Occipital lobe (tissue), 2 donors: Measurements from ENCODE around the gene EPS15. TPM values are rescaled to one million over a fixed set of nuclear protein-coding genes. Genes with fewer than 3 reads are reported as not detected.
"Not testable (repeated sequence)": the region's sequence is repeated elsewhere in the genome, so short reads cannot be mapped to it uniquely, and the experiment has no call there.

ENCODE experiments used
- DNase-seq: peaks from one replicate; lab custom pipeline; 2025; lab: John Stamatoyannopoulos, UW
- total RNA-seq: library from RNA; depleted of rRNA; stranded (reverse); fragments of >200 nt; gene quantifications from one replicate; pipeline ENCODE4 v1.2.3, GENCODE V29; 2014

The EPS15 gene
- total RNA-seq, 1 donor from 2014 or later = 189 TPM

DNA sequence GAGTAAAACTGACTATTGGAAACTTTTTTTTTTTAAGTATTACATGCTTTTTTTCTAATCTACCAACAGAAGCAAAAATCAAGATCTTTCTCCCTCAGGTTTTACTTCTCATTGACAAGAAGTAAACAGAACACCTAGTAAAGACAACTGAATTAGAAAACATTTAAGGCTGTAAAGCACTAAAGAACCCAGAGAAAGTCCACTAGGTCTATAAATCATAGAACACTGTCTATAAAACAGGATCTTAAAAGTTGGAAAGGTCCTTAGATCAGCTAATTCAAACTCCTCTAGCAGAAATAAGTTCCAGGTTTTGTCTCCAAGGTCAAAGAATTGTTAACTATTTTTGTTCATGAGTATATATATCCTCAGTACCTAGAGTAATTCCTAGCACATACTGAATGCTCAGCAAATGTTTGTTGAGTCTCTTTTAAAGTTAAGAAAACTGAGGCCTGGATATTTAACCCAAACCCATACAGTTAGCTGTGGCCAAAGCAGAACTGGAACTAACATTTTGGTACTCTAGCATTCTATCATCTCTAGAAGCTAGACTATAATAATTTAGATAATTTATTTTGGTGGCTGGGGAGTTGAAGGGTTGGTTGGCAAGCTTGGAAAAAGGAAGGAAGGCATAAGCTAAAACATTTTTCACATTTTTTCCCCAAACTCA lies 3.0 kb downstream of the EPS15 start:
- no peak for DNase-seq

GRCh38 chr1:51515312-51515960 lies 3.6 kb downstream of the EPS15 start:
- no peak for DNase-seq

DNA sequence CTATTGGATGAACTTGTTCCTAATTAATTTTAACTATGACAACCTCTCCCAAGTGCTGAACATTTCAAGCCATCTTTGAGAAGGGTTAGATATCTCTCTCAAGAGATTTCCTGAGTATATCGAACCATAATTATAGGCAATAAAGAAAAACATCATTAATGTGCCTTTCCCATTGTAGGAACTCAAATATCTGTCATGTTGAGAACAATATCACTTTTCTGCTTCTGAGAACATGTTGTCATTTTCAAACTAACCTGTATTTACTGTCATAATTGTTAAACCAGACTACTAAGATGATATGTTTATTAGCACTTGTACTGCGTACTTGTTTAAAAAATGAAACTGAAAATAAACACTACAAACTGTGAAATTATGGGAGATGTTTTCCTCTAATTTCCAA lies 4.3 kb downstream of the EPS15 start:
- DNase-seq = no peak

DNA sequence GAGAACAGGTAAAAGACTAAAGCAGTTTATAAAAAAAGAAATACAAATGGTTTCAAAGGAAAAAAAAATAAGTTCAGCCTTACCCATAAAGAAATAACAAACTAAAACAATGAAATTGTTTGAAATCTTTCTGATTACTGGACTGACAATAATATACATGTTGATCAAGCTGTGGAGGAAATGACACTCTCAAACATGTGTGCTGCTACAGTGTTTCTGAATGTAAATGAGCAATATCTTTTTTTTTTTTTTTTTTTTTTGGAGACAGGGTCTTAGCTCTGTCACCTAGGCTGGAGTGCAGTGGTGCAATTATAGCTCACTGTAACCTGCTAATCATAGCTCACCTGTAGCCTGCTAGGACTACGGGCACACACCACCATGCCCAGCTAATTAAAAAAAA lies 6.5 kb downstream of the EPS15 start:
- no peak for DNase-seq

GRCh38 chr1:51512120-51512519 lies 6.9 kb downstream of the EPS15 start:
- DNase-seq = no peak

- no peak for DNase-seq
Observed at GRCh38 chr1:51509773-51510172, 9.3 kb downstream of the EPS15 start.

GRCh38 chr1:51506537-51506936 lies 12.5 kb downstream of the EPS15 start:
- peak; percentile 18 for DNase-seq

DNA sequence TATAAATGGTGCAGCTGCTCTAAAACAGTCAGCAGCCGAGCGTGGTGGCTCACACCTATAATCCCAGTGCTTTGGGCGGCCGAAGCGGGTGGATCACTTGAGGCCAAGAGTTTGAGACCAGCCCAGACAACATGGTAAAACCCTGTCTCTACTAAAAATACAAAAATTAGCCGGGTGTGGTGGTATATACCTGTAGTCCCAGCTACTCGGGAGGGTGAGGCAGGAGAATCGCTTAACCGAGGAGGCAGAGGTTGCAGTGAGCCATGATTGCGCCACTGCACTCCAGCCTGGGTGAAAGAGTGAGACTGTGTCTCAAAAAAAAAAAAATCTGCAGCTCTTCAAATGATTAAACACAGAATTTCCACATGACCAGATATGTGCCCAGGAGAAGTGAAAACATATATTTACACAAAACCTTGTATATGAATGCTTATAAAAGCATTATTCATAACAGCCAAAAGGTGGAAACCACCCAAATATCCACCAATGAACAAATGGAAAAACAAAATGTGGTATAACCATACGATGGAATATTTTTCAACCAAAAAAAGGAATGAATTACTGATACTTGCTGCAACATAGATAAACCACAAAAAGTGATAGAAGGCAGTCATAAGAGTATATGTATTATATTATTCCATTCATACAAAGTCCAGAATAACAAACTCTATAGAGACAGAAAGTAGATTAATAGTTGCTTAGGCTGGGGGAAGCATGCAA lies 14.1 kb downstream of the EPS15 start:
- DNase-seq = no peak

- DNase-seq = not testable (repeated sequence)
Observed at GRCh38 chr1:51501218-51501630, 17.8 kb downstream of the EPS15 start.

DNA sequence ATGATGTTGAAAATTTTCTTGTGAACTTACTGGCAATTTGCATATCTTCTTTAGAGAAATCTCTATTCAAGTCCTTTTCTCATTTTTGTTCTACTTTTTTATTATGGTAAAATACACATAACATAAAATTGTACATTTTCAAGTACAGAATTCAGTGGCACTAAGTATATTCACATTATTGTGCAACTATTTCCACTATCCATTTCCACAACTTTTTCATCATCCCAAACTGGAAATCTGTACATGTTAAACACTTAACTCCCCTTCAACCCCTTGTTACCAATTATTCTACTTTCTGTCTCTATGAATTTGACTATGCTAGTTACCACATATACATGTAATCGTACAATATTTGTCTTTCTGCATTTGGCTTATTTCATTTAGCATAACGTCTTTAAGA lies 19.4 kb downstream of the EPS15 start:
- no peak for DNase-seq

DNA sequence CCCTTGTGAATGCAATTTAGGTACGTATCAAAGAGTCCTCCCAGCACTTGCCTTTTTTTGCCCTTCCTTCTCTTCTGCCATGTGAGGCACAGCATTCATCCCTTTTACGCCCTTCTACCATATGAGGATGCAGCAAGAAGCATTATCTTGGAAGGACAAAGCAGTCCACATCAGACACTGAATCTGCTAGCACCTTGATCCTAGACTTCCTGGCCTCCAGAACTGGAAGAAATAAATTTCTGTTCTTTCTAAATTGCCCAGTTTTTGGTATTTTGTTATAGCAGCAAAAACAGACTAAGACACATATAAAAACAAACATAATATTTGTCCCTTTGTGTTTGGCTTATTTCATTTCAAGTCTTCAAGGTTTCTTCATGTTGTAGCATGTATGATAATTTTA lies 20.1 kb downstream of the EPS15 start:
- no peak for DNase-seq

DNA sequence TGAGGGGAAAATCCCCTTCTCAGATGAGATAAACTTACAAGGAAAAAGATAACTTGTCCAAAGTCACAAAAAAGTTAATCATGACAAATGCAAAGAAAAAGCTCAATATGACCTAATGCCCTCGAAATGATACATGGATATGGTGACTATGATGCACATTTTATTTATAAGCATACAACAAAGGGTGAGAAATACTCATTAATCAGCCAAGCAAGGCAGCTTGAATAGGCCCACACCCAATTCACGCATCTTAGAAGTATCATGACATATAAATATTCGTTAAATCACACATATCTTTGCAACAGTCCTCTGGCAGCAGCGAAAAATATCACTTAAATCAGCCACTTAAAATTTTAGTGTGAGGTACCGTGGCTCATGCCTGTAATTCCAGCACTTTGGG lies 21.7 kb downstream of the EPS15 start:
- no peak for DNase-seq

DNA sequence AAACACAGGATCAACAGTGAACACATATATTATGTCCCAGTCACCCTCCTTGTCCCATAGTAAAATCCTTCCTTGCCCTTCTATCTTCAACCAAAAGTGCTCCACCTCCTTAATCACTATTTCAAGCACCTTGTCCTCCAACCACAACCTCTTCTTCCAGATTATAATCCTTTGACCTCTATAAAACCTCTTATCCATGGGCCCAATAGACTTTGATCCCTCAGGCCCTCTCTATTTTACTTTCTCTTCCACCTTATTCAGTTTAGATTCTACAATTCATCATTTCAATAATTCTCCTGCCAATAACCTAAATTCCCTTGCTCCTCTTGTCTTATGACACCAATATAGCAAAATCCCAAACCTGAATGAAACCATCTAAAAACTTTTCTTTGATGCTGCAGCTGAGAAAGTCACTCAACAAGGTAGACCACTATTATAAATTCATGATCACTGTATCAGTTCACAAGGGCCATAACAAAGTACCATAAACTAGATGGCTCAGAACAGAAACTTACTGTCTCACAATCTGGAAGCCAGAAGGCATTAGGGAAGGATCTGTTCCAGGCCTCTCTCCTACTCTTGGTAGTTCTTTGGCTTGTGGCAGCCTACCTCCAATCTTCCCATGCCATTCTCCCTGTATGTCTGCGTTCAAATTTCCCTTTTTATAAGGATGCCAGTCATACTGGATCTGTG lies 24.8 kb downstream of the EPS15 start:
- no peak for DNase-seq

DNA sequence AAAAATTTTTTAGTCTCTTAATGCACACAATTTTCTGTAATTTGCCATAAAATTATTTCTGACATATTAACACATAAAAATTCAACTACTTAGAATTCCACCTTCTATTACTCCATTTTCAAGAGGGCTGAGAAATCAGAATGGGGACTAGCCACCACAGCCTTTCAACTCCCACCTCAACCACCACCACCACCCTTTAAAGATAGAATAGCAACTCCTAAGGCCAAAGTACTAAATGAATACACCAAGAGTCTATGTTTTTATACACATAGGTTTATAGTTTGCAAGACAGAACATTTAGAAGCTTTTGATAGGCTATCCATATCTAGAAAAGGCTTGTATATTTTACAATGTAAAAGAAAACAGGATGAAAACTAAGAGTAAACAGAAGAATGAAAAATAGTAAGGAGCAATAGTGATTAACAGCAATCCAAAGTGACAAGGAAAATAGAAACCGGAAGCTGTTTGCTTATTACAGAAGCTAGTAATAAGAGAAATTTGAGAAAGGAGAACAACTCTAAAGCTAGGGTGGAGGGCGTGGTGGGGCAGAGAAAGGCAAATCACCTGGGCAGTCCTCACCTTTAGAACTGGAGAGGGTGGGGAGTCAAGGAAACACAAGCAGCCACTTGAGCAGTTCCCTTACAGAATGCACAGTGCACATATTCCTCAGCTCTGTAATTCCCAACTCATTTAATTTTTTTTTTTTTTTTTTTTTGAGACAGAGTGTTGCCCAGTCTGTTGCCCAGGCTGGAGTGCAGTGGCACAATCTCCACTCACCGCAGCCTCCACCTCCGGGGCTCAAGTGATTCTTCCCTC lies 27.7 kb downstream of the EPS15 start:
- no peak for DNase-seq

DNA sequence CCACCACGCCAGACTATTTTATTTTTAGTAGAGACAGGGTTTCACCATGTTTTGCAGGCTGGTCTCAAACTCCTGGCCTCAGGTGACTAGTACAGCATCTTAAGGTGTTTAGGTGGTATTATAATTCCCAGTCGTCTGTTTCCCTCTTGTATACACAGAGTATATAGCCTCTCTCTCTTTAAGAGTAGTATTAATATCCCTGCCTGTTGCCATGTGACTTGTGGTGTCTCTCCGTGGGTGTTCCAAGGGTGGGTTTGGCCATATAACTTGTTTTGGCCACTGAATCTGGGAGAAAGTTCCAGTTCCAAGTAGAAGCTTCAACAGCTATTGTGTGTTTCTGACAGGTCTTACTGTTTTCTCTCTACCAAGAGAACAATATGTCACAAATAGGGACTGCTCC lies 29.6 kb downstream of the EPS15 start:
- no peak for DNase-seq

DNA sequence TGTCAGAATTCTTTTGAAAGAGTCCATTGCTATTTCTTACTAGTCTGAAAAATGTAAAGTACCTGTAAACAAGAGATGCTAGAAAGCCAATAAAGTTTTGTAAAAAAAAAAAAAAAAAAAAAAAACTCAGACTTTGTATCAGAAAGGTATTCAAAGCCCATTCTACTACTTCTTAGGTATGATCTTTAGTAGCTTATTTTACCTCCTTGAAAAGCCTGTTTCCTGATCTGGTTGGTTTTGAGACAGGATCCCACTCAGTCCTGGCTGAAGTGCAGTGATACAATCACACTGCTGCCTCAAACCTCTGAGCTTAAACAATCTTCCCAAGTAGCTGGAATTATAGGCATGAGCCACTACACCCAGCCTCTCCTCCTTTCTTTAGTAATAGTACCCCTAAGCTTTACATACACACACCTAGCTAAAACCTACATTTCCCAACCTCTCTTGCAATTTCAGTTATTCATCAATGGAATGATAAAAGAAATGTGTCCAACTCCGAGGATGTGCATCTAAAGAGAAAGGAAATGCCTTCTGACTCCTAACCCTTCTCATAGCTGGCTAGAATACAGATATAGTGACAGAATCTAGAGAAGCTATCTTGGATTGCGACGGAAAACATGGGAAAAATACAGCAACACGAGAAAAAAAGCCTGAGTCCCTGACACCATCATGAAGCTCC lies 30.6 kb downstream of the EPS15 start:
- no peak for DNase-seq

DNA sequence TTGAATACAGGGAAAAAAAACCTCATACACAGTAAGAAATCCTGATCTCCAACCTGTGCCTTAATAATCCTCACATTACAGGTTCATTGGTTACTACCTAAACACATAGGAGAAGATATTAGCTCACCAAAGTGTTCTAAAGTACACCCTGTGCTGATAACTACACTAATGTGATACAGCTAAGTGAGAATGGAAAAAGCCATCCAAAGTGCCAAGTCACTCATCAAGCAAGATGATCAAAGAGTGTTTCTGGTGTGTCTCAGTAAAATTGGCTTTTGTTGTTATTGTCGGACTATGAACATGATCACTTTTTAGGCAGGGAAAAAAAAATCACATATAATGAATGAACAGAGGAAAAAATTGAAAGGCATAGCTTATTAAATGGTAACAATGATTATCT lies 31.4 kb downstream of the EPS15 start:
- DNase-seq = no peak

GRCh38 chr1:51484591-51484990 lies 34.5 kb downstream of the EPS15 start:
- no peak for DNase-seq

GRCh38 chr1:51482881-51483280 lies 36.2 kb downstream of the EPS15 start:
- DNase-seq = no peak

GRCh38 chr1:51474832-51475620 lies 44.0 kb downstream of the EPS15 start:
- not testable (repeated sequence) for DNase-seq
